T-cell (primary cell): ENCODE measurements around the gene GRID1. TPM values are rescaled to one million over a fixed set of nuclear protein-coding genes. Genes with fewer than 3 reads are reported as not detected.
"Not testable (repeated sequence)": the region's sequence is repeated elsewhere in the genome, so short reads cannot be mapped to it uniquely, and the experiment has no call there.

Source experiments
- ATAC-seq, 4 experiments: fragments of 200-7000 bp in 3 of 4; fragments of 150-1000 bp in 1 of 4; cut with Tn5 transposase; replicated peaks in 1 of 4; 1 replicate in 3 of 4; 2 replicates in 1 of 4; pipeline ENCODE4 v1.10.0; 2021; ENCODE audit warnings: moderate library complexity in 3 of 4, mild to moderate bottlenecking in 2 of 4, moderate number of reproducible peaks in 1 of 4
- CTCF ChIA-PET, 2 donors: fragments of 300-600 bp; sonication (Branson Sonifier 250); formaldehyde crosslinking; loops; one replicate each; lab custom pipeline; 2022; ENCODE audit warnings: antibody characterized with exemption in 2 of 2; lab: Charles Lee
- POLR2A ChIA-PET, 2 donors: fragments of 300-600 bp; sonication (Branson Sonifier 250); formaldehyde crosslinking; loops; one replicate each; lab custom pipeline; 2022; ENCODE audit warnings: antibody characterized with exemption in 2 of 2; lab: Charles Lee
- DNase-seq, 35 experiments: peaks; one replicate each; pipeline versions ENCODE4 v3.0.0 to v3.0.0-alpha.2; 2013 to 2023
- H3K27ac ChIP-seq: one replicate; pipeline ENCODE4 v1.5.1; 2013; ENCODE audit warnings: low read length
- H3K27me3 ChIP-seq, 2 experiments: replicated peaks in 1 of 2; 1 replicate in 1 of 2; 2 replicates in 1 of 2; pipeline versions ENCODE4 v1.6.1 to v1.7.0; 2013; ENCODE audit warnings: low read length in 1 of 2, mixed read lengths in 1 of 2; ENCODE audit not compliant: control insufficient read depth in 2 of 2, insufficient read depth in 2 of 2; ENCODE audit errors: extremely low read depth in 1 of 2
- H3K36me3 ChIP-seq, 2 donors: 1 replicate in 1 of 2; 2 replicates in 1 of 2; pipeline versions ENCODE4 v1.6.1 to v1.7.0; 2013; ENCODE audit warnings: low read length in 1 of 2; ENCODE audit not compliant: control insufficient read depth in 2 of 2, insufficient read depth in 1 of 2; ENCODE audit errors: extremely low read depth in 1 of 2
- H3K4me1 ChIP-seq, 2 experiments: 1 replicate in 1 of 2; 2 replicates in 1 of 2; pipeline versions ENCODE4 v1.6.1 to v1.7.0; 2013; ENCODE audit warnings: low read length in 2 of 2, mixed read lengths in 1 of 2; ENCODE audit not compliant: insufficient read depth in 2 of 2, control insufficient read depth in 1 of 2; ENCODE audit errors: extremely low read depth in 1 of 2
- H3K4me3 ChIP-seq, 2 donors: 1 replicate in 1 of 2; 2 replicates in 1 of 2; pipeline versions ENCODE4 v1.5.1 to v1.7.0; 2013; ENCODE audit warnings: mild to moderate bottlenecking in 2 of 2, low read length in 1 of 2, moderate library complexity in 1 of 2; ENCODE audit not compliant: control insufficient read depth in 1 of 2; ENCODE audit errors: extremely low read depth in 1 of 2
- H3K9me3 ChIP-seq: 2 replicates; pipeline ENCODE4 v1.7.0; 2013
- H3K27ac Mint-ChIP-seq, 2 donors: one replicate each; pipeline ENCODE4 v1.8.0; 2020 to 2021; ENCODE audit warnings: mild to moderate bottlenecking in 2 of 2, mixed read lengths in 2 of 2
- H3K27me3 Mint-ChIP-seq, 2 donors: one replicate each; pipeline ENCODE4 v1.8.0; 2021 to 2022; ENCODE audit warnings: mixed read lengths in 2 of 2
- H3K36me3 Mint-ChIP-seq: one replicate; pipeline ENCODE4 v1.8.0; 2021; ENCODE audit warnings: mixed read lengths
- H3K4me1 Mint-ChIP-seq, 3 donors: one replicate each; pipeline ENCODE4 v1.8.0; 2020 to 2022; ENCODE audit warnings: mixed read lengths in 3 of 3, mild to moderate bottlenecking in 1 of 3
- H3K4me3 Mint-ChIP-seq, 3 donors: one replicate each; pipeline ENCODE4 v1.8.0; 2020 to 2022; ENCODE audit warnings: mild to moderate bottlenecking in 3 of 3, mixed read lengths in 3 of 3, moderate library complexity in 3 of 3
- H3K9me3 Mint-ChIP-seq, 3 donors: one replicate each; pipeline ENCODE4 v1.8.0; 2020 to 2022; ENCODE audit warnings: mixed read lengths in 3 of 3
- WGBS: methylation state at CpG from one replicate; pipeline ENCODE4 v1.1.5; 2013; ENCODE audit warnings: missing lambda C conversion rate; ENCODE audit not compliant: insufficient coverage; 5-methylcytosine and 5-hydroxymethylcytosine counted together
- total RNA-seq, 35 experiments: library from RNA in 6 of 35; stranded (reverse) in 6 of 35; fragments of 120-200 nt in 1 of 35; gene quantifications; one replicate each; pipeline versions ENCODE4 v1.2.1 to v1.2.4 and lab custom pipeline; 2013 to 2026

GRID1 gene
- total RNA-seq, 5 donors from 2014 or later (not counting 1 experiment from before 2014, with no cell fraction given) = 0.68 TPM; not detected in 4

GRCh38 chr10:86390337-86391120 lies 23.9 kb upstream of the GRID1 start:
- H3K27me3 Mint-ChIP-seq = peaks cover 28 to 46% of the 10 kb centered on the region in 2 donors
- DNase-seq (no peak), ATAC-seq (no peak)
- Histone ChIP-seq H3K9me3 (no peaks in the 10 kb centered on the region), H3K36me3 (no peaks in the 10 kb centered on the region), H3K27me3 (peaks cover 0 to 60% of the 10 kb centered on the region in 2 experiments), H3K4me3 (no peak overlapping the region), H3K27ac (no peak overlapping the region), H3K4me1 (peaks cover 0 to 8% of the 10 kb centered on the region in 2 experiments)
- H3K4me3 Mint-ChIP-seq = peak overlapping the region; percentile 42 to 48 (median 44)
- H3K27ac Mint-ChIP-seq = no peak overlapping the region
- 97% methylated on average over 6 of the region's 14 CpGs for WGBS
- ChIA-PET POLR2A (no interaction called here), CTCF (interaction anchor here in 1 of 2 donors (0.8 kb wide), 1 partner anchor 30 kb away, joined by 3 read pairs; no protein-coding TSS in a partner anchor)
- no peaks in the 10 kb centered on the region for H3K36me3 Mint-ChIP-seq
- H3K9me3 Mint-ChIP-seq = no peaks in the 10 kb centered on the region
- H3K4me1 Mint-ChIP-seq = peaks cover 4 to 11% (median 9%) of the 10 kb centered on the region in 3 donors

DNA sequence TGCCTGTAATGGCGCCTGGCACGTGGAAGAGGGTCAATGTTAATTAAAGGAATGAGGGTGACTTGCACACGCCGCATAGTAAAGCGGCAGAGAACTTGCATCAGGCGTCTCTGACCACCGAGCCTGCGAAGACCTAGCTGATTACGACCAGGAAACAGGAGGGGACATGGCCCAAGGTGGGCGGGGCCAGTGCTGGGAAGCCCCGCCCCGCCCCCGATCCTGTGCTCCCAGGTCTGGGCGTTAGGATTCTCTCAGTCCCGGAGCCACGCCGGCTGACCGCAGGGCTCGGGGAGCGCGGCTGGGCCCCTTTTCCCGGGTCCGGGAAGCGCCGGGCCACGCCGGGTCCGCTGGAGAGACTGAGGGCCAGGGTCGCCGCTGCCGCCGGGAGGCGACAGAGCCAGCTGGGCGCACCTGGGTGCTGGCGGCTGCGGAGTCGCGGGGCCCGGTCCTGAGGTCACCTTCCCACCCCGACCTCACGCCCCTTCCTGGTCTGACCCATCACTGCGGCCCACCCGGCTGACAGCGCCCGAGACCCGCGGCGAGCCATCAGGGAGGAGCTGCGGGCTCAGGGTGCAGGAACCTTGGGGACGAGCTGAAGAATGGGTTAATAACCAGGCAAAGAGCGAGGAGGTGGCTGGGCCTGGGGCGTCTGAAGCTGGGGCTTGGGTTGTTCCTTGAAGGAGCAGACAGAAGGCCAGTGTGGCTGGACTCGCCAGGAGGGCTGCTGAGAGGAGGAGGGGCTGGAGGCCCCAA lies 23.0 kb upstream of the GRID1 start:
- no peaks in the 10 kb centered on the region for H3K9me3 ChIP-seq
- peaks cover 0 to 60% of the 10 kb centered on the region in 2 experiments for H3K27me3 ChIP-seq
- peaks cover 31 to 52% of the 10 kb centered on the region in 2 donors for H3K27me3 Mint-ChIP-seq
- no peaks in the 10 kb centered on the region for H3K36me3 ChIP-seq
- no peaks in the 10 kb centered on the region for H3K9me3 Mint-ChIP-seq
- WGBS = 27% methylated on average over 53 of the region's 53 CpGs
- ATAC-seq (peak; percentile 12 to 67 (median 47)), DNase-seq (peak in 1 of 35 experiments; percentile 28)
- H3K4me1 ChIP-seq = peaks cover 0 to 8% of the 10 kb centered on the region in 2 experiments
- no peak overlapping the region for H3K27ac ChIP-seq
- peak overlapping the region; percentile 42 to 67 for H3K4me3 ChIP-seq
- H3K36me3 Mint-ChIP-seq = no peaks in the 10 kb centered on the region
- POLR2A ChIA-PET = no interaction called here
- peak overlapping the region; percentile 76 to 81 (median 79) for H3K4me3 Mint-ChIP-seq
- H3K4me1 Mint-ChIP-seq = peaks cover 4 to 11% (median 9%) of the 10 kb centered on the region in 3 donors
- CTCF ChIA-PET = interaction anchor here in 1 of 2 donors (0.8 kb wide), 1 partner anchor 14 kb away, joined by 3 read pairs; no protein-coding TSS in a partner anchor
- peak overlapping the region in 1 of 2 donors; percentile 65 for H3K27ac Mint-ChIP-seq

DNA sequence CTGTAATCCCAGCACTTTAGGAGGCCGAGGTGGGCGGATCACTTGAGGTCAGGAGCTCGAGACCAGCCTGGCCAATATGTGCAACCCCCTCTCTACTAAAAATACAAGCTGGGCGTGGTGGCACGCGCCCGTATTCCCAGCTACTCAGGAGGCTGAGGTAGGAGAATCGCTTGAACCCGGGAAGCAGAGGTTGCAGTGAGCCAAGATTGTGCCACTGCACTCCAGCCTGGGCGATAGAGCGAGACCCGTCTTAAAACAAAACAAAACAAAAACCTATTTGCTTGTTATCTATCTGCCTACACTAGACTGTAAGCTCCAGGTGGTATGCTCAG lies 22.5 kb upstream of the GRID1 start:
- WGBS = 66% methylated on average over 5 of the region's 12 CpGs
- peak in 2 of 4 experiments; percentile 41 to 53 for ATAC-seq
- Mint-ChIP-seq H3K4me3 (peak overlapping the region; percentile 76 to 81 (median 79)), H3K4me1 (peaks cover 4 to 11% (median 9%) of the 10 kb centered on the region in 3 donors), H3K27me3 (peaks cover 34 to 52% of the 10 kb centered on the region in 2 donors)
- H3K9me3 Mint-ChIP-seq, H3K27ac ChIP-seq, H3K27ac Mint-ChIP-seq, H3K36me3 ChIP-seq, H3K4me1 ChIP-seq, POLR2A ChIA-PET, H3K36me3 Mint-ChIP-seq, DNase-seq, H3K9me3 ChIP-seq: not testable (repeated sequence)
- CTCF ChIA-PET = interaction anchor here in 1 of 2 donors (0.7 to 0.8 kb wide), 2 partner anchors 15 to 190 kb away, joined by 3 to 8 read pairs; no protein-coding TSS in a partner anchor
- Histone ChIP-seq H3K4me3 (peak overlapping the region; percentile 42 to 67), H3K27me3 (peaks cover 0 to 60% of the 10 kb centered on the region in 2 experiments)

DNA sequence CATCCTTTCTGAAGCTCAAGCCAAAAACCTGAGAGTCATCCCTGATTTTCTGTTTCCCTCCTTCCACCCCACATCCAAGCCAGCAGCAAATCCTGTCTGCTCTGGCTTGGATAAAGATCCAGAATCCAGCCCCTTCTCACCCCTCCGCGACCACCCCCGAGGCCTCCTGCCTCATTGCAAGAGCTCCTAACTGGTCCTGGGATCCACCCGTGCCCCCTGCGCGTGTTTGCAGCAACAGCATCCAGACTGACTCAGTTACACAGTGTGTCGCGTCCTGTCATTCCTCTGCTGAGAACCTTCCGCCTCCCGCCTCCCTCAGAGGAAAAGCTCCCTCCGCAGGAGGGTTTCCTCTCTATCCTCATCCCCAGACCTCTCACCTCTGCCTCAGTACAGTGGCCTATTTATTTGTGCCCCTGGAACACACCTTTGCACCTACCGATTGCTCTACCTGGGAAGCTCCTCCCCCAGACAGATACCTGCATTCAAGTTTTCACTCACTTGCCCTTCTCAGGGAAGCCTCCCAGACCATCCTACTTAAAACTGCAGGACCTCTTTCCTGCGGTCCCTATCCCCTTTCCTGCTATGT lies 21.6 kb upstream of the GRID1 start:
- peaks cover 0 to 60% of the 10 kb centered on the region in 2 experiments for H3K27me3 ChIP-seq

GRCh38 chr10:86387178-86387794 lies 20.7 kb upstream of the GRID1 start:
- Histone ChIP-seq H3K4me1 (peaks cover 0 to 8% of the 10 kb centered on the region in 2 experiments), H3K9me3 (no peaks in the 10 kb centered on the region), H3K4me3 (no peak overlapping the region), H3K36me3 (no peaks in the 10 kb centered on the region), H3K27me3 (peaks cover 0 to 54% of the 10 kb centered on the region in 2 experiments), H3K27ac (no peak overlapping the region)
- WGBS = 62% methylated on average over 6 of the region's 7 CpGs
- Mint-ChIP-seq H3K27ac (no peak overlapping the region), H3K27me3 (peaks cover 35 to 50% of the 10 kb centered on the region in 2 donors), H3K36me3 (no peaks in the 10 kb centered on the region), H3K4me1 (peaks cover 0 to 8% (median 7%) of the 10 kb centered on the region in 3 donors), H3K9me3 (no peaks in the 10 kb centered on the region), H3K4me3 (peak overlapping the region in 1 of 3 donors; percentile 46)
- CTCF ChIA-PET = interaction anchor here (0.6 to 1.0 kb wide), 3 partner anchors 7 to 774 kb away, joined by 3 read pairs; no protein-coding TSS in a partner anchor
- POLR2A ChIA-PET = interaction anchor here in 1 of 2 donors (0.6 kb wide), 1 partner anchor 1677 kb away, joined by 3 read pairs; no protein-coding TSS in a partner anchor
- DNase-seq (no peak), ATAC-seq (no peak)

More for the DNA sequence above, 21.6 kb upstream of the GRID1 start:
- Histone ChIP-seq H3K4me3 (no peak overlapping the region), H3K9me3 (no peaks in the 10 kb centered on the region), H3K36me3 (no peaks in the 10 kb centered on the region), H3K4me1 (peaks cover 0 to 8% of the 10 kb centered on the region in 2 experiments), H3K27ac (no peak overlapping the region)
- Mint-ChIP-seq H3K4me3 (peak overlapping the region in 1 of 3 donors; percentile 46), H3K36me3 (no peaks in the 10 kb centered on the region), H3K4me1 (peaks cover 0 to 8% (median 7%) of the 10 kb centered on the region in 3 donors), H3K27me3 (peaks cover 35 to 52% of the 10 kb centered on the region in 2 donors), H3K27ac (no peak overlapping the region), H3K9me3 (no peaks in the 10 kb centered on the region)
- ATAC-seq (no peak), DNase-seq (no peak)
- ChIA-PET POLR2A (interaction anchor here in 1 of 2 donors (0.7 kb wide), 1 partner anchor 9 kb away, joined by 8 read pairs; no protein-coding TSS in a partner anchor), CTCF (interaction anchor here (0.6 to 1.0 kb wide), 4 partner anchors 8 to 527 kb away, joined by 3 to 8 read pairs (median 7); no protein-coding TSS in a partner anchor)
- WGBS = 77% methylated on average over 7 of the region's 13 CpGs
